PFSK-1 (cell line): ENCODE results near the gene DAND5.

ENCODE experiments used
- FOXP2 ChIP-seq: optimal IDR thresholded peaks from 2 replicates; pipeline ENCODE3; 2011; ENCODE audit warnings: borderline replicate concordance, control low read depth, inconsistent platforms; ENCODE audit not compliant: insufficient read depth; ENCODE audit errors: extremely low read length, extremely low read depth
- POLR2AphosphoS5 ChIP-seq: IDR thresholded peaks from 2 replicates; pipeline ENCODE4 v1.6.1; 2012; ENCODE audit warnings: low read depth, mild to moderate bottlenecking, control low read depth, low read length, moderate library complexity
- REST ChIP-seq, 2 experiments: IDR thresholded peaks; 2 replicates each; pipeline versions ENCODE4 v1.6.1 to v1.8.0; 2011 to 2012; ENCODE audit warnings: low read depth in 2 of 2, low read length in 2 of 2, control low read depth in 1 of 2, inconsistent platforms in 1 of 2, mild to moderate bottlenecking in 1 of 2, moderate library complexity in 1 of 2; ENCODE audit not compliant: insufficient read depth in 1 of 2
- SIN3A ChIP-seq: IDR thresholded peaks from 2 replicates; pipeline ENCODE4 v1.6.1; 2012; ENCODE audit warnings: mild to moderate bottlenecking, low read length, moderate library complexity, borderline replicate concordance; ENCODE audit not compliant: insufficient read depth
- TAF1 ChIP-seq: IDR thresholded peaks from 2 replicates; pipeline ENCODE4 v1.6.1; 2012; ENCODE audit warnings: low read length, control low read depth, borderline replicate concordance; ENCODE audit not compliant: insufficient read depth

Gene DAND5

DNA sequence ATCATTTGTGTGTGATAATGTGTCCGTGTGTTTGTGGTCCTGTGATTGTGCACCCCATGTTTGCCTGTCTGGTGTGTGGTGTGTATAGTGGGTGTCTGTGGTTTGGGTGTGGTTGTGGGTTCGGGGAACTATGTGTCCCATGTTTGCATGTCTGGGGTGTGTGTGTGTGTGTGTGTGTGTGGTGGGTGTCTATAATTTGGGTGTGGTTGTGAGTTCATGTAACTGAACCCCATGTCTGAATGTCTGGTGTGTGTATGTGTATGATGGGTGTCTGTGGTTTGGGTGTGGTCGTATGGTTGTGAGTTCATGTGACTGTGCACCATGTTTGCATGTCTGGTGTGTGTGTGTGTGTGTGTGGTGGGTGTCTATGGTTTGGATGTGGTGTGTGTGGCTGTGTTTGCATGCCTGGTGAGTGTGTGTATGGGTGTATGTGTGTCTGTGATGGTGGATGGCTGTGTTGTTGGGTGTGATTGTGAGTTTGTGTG lies 14.8 kb downstream of the DAND5 start:
- TF ChIP-seq TAF1: no peak

GRCh38 chr19:12984683-12985048 lies 15.3 kb downstream of the DAND5 start:
- TF ChIP-seq REST (IDR thresholded peaks at IDR 0.05; ENCODE audit: insufficient read depth in 1 of 2, low read depth in 2 of 2, low read length in 2 of 2) (no peak), POLR2AphosphoS5 (no peak), TAF1 (no peak), SIN3A (no peak), FOXP2 (no peak)

DNA sequence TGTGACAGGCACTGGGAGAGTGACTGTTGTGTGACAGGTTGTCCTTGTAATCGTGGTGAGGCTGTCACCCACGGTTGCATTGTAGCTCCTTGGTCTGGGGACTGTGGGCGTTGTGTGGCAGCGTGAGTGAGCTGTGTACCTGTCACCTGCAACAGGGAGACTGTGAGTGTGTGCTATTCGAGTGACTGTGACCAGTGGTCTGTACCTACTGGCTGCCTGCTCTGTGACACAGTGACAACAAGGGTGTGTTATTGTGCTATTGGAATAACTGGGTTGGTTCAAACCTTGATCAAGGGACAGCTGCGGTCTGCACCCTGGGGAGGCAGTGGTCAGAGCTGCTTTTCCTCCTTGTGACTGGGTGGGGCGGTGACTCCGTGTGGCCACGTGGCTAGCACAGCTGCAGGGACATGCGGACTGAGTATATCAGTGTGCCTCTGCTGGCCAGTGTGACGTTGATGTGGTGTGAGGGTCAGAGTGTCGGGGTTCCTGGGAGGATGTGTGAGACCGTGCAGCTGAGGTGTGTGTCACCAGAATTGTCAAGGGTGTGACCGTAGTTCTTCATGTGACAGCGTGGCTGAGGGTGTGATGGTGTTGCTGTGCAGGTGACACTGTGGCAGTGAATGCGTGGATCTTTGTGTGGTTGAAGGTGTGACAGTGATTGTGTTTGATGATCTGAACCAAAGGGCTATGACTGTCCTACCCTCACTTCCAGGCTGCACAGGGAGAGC lies 15.8 kb downstream of the DAND5 start:
- no peak for TF ChIP-seq POLR2AphosphoS5
- TF ChIP-seq TAF1: no peak
- TF ChIP-seq FOXP2: no peak
- no peak for TF ChIP-seq SIN3A
- TF ChIP-seq REST (IDR thresholded peaks at IDR 0.05; ENCODE audit: insufficient read depth in 1 of 2, low read depth in 2 of 2, low read length in 2 of 2): no peak

- no peak for TF ChIP-seq FOXP2
- TF ChIP-seq REST (IDR thresholded peaks at IDR 0.05; ENCODE audit: insufficient read depth in 1 of 2, low read depth in 2 of 2, low read length in 2 of 2): no peak
- no peak for TF ChIP-seq TAF1
- TF ChIP-seq POLR2AphosphoS5: no peak
- TF ChIP-seq SIN3A: no peak
Measured at GRCh38 chr19:12986726-12987125, 17.4 kb downstream of the DAND5 start.

GRCh38 chr19:12987190-12987589 lies 17.8 kb downstream of the DAND5 start:
- TF ChIP-seq SIN3A (no peak), FOXP2 (no peak), POLR2AphosphoS5 (no peak)

DNA sequence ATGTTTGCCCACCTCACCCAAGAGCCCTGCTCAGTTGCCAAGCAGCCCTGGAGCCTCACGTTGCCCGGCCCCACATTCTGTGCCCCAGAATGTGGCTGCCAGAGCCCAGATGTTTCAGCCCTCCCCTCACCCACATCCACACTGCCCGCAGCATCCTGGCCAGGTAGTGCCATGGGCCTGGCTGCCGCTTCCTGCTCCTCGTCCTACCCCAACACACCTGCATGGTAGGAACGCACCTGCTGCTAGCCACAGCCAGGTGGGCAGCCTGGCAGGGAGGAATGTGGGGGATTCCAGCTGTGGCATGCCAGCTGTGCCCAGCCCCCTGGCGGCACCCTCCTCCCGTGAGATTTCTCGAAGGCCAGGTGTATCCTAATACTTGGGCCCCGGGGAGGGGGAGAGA lies 18.4 kb downstream of the DAND5 start:
- TF ChIP-seq FOXP2 (no peak), SIN3A (no peak), REST (IDR thresholded peaks at IDR 0.05; ENCODE audit: insufficient read depth in 1 of 2, low read depth in 2 of 2, low read length in 2 of 2) (no peak), TAF1 (no peak), POLR2AphosphoS5 (no peak)
